ENCODE measurements around the gene BRAT1.

The BRAT1 gene

GRCh38 chr7:2555121-2556052, at the start of gene BRAT1:
Gene BRAT1 (minus strand): TSS chr7:2555524. CDS start chr7:2554431, 1,093 bp downstream.
- H3K9me3 Mint-ChIP-seq, result no peaks in the 10 kb centered on the region
- H3K4me3 Mint-ChIP-seq, result peak within 1 kb of the TSS; percentile 91 to 93
- H3K27ac Mint-ChIP-seq, result peak within 1 kb of the TSS; percentile 93 to 99
- H3K4me1 Mint-ChIP-seq, result peaks cover 40% of the 10 kb centered on the region
- peak; percentile 92 to 93 for DNase-seq
- ATAC-seq, result peak; percentile 88
- no peaks in the 10 kb centered on the region for H3K27me3 Mint-ChIP-seq

GRCh38 chr7:2604608-2605174, 49.4 kb upstream of the BRAT1 start:
- Mint-ChIP-seq H3K4me1 (peaks cover 9% of the 10 kb centered on the region), H3K9me3 (no peaks in the 10 kb centered on the region), H3K27ac (no peak overlapping the region), H3K27me3 (no peaks in the 10 kb centered on the region), H3K4me3 (no peak overlapping the region)
- no peak for ATAC-seq
- no peak for DNase-seq

- DNase-seq, result no peak
- Mint-ChIP-seq H3K4me3 (no peak overlapping the region), H3K9me3 (no peaks in the 10 kb centered on the region), H3K27ac (peak overlapping the region in 1 of 2 donors; percentile 2), H3K27me3 (no peaks in the 10 kb centered on the region), H3K4me1 (no peaks in the 10 kb centered on the region)
- no peak for ATAC-seq
These were observed 48.0 kb upstream of the BRAT1 start for GRCh38 chr7:2603044-2603965.

GRCh38 chr7:2602406-2603043, 47.2 kb upstream of the BRAT1 start:
- Mint-ChIP-seq H3K4me1 (no peaks in the 10 kb centered on the region), H3K27ac (peak overlapping the region in 1 of 2 donors; percentile 83), H3K4me3 (no peak overlapping the region), H3K9me3 (no peaks in the 10 kb centered on the region), H3K27me3 (no peaks in the 10 kb centered on the region)
- DNase-seq (no peak), ATAC-seq (no peak)

GRCh38 chr7:2601907-2602306, 46.6 kb upstream of the BRAT1 start:
- no peaks in the 10 kb centered on the region for H3K9me3 Mint-ChIP-seq
- no peaks in the 10 kb centered on the region for H3K27me3 Mint-ChIP-seq
- DNase-seq (no peak), ATAC-seq (no peak)
- H3K27ac Mint-ChIP-seq, result no peak overlapping the region
- no peaks in the 10 kb centered on the region for H3K4me1 Mint-ChIP-seq
- H3K4me3 Mint-ChIP-seq, result no peak overlapping the region

GRCh38 chr7:2601065-2601464, 45.7 kb upstream of the BRAT1 start:
- no peaks in the 10 kb centered on the region for H3K4me1 Mint-ChIP-seq
- H3K27ac Mint-ChIP-seq, result no peak overlapping the region
- H3K9me3 Mint-ChIP-seq, result no peaks in the 10 kb centered on the region
- no peak overlapping the region for H3K4me3 Mint-ChIP-seq
- no peaks in the 10 kb centered on the region for H3K27me3 Mint-ChIP-seq
- ATAC-seq, result no peak
- no peak for DNase-seq

- Mint-ChIP-seq H3K4me3 (no peak overlapping the region), H3K9me3 (no peaks in the 10 kb centered on the region)
These were observed 43.0 kb upstream of the BRAT1 start for GRCh38 chr7:2598154-2598823.

GRCh38 chr7:2597273-2597640, 41.9 kb upstream of the BRAT1 start:
- H3K27ac Mint-ChIP-seq, result no peak overlapping the region

More at GRCh38 chr7:2598154-2598823, 43.0 kb upstream of the BRAT1 start:
- Mint-ChIP-seq H3K27me3 (no peaks in the 10 kb centered on the region), H3K4me1 (no peaks in the 10 kb centered on the region), H3K27ac (no peak overlapping the region)
- ATAC-seq (no peak), DNase-seq (no peak)

GRCh38 chr7:2596464-2597272, 41.3 kb upstream of the BRAT1 start:
- ATAC-seq (no peak), DNase-seq (no peak)
- H3K27ac Mint-ChIP-seq, result no peak overlapping the region
- no peaks in the 10 kb centered on the region for H3K9me3 Mint-ChIP-seq
- no peaks in the 10 kb centered on the region for H3K4me1 Mint-ChIP-seq
- no peak overlapping the region for H3K4me3 Mint-ChIP-seq
- no peaks in the 10 kb centered on the region for H3K27me3 Mint-ChIP-seq

More at GRCh38 chr7:2597273-2597640, 41.9 kb upstream of the BRAT1 start:
- H3K9me3 Mint-ChIP-seq, result no peaks in the 10 kb centered on the region
- H3K4me1 Mint-ChIP-seq, result no peaks in the 10 kb centered on the region
- ATAC-seq, result no peak
- no peak for DNase-seq
- no peaks in the 10 kb centered on the region for H3K27me3 Mint-ChIP-seq
- H3K4me3 Mint-ChIP-seq, result no peak overlapping the region

GRCh38 chr7:2595258-2595860, 40.0 kb upstream of the BRAT1 start:
- no peaks in the 10 kb centered on the region for H3K9me3 Mint-ChIP-seq
- H3K4me1 Mint-ChIP-seq, result no peaks in the 10 kb centered on the region
- no peak for DNase-seq
- H3K27ac Mint-ChIP-seq, result no peak overlapping the region
- H3K27me3 Mint-ChIP-seq, result no peaks in the 10 kb centered on the region
- no peak for ATAC-seq
- no peak overlapping the region for H3K4me3 Mint-ChIP-seq

GRCh38 chr7:2594599-2594998, 39.3 kb upstream of the BRAT1 start:
- ATAC-seq, result no peak
- Mint-ChIP-seq H3K27me3 (no peaks in the 10 kb centered on the region), H3K9me3 (no peaks in the 10 kb centered on the region), H3K4me3 (no peak overlapping the region), H3K4me1 (no peaks in the 10 kb centered on the region), H3K27ac (no peak overlapping the region)
- DNase-seq, result no peak

GRCh38 chr7:2593036-2593727, 37.9 kb upstream of the BRAT1 start:
- no peak overlapping the region for H3K27ac Mint-ChIP-seq
- no peak overlapping the region for H3K4me3 Mint-ChIP-seq
- no peak for DNase-seq
- ATAC-seq, result no peak
- no peaks in the 10 kb centered on the region for H3K4me1 Mint-ChIP-seq
- H3K9me3 Mint-ChIP-seq, result no peaks in the 10 kb centered on the region
- H3K27me3 Mint-ChIP-seq, result no peaks in the 10 kb centered on the region

- H3K9me3 Mint-ChIP-seq, result no peaks in the 10 kb centered on the region
- H3K27me3 Mint-ChIP-seq, result no peaks in the 10 kb centered on the region
- no peak for ATAC-seq
- H3K4me3 Mint-ChIP-seq, result no peak overlapping the region
- DNase-seq, result no peak
- no peaks in the 10 kb centered on the region for H3K4me1 Mint-ChIP-seq
- no peak overlapping the region for H3K27ac Mint-ChIP-seq
These were observed 37.1 kb upstream of the BRAT1 start for GRCh38 chr7:2592375-2592865.

Data from stimulated activated naive CD8-positive, alpha-beta T cell treated with anti-CD3 and anti-CD28 coated beads, Interleukin-15, amount 100 ng/mL, for 72 hours (primary cell).